GM19099 (cell line): Measurements from ENCODE around the gene GMCL1.
A peak's percentile ranks its signal among the peaks of the same experiment; 100 is the strongest.

Source experiments
- POLR2A ChIP-seq: IDR thresholded peaks from 3 replicates; pipeline ENCODE4 v1.6.1; 2011; ENCODE audit warnings: low read depth; ENCODE audit not compliant: insufficient read length; ENCODE audit errors: extremely low read depth

Gene GMCL1

DNA sequence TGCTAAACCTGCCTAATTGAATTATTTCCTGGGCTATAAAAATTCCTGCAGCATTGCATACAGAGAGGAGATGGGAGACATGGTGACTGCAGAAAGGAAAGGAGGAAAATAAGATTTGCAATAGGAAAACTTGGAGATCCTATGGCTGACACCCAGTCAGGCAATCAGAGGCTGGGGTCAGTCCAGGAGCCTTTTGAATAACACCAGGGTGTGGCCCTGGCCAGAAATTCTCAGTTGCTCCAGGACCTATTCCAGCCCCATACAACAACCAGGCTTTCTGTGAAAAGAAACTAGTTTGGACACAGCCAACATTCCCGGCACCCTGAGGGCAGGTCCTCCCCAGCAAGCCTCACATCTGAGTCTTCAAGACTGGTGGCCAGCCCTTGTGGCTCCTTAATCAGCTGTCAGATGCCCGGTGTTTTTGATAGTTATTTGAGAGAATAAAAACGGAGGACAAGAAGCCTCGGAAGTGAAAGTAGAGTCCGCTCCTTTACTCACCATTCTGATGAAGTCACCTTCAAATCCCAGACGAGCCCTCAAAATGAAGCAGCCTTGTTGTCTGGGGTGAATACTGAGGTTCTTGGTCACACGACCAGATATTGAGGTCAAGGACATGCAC is 31.1 kb upstream of the GMCL1 start:
- no peak for TF ChIP-seq POLR2A

DNA sequence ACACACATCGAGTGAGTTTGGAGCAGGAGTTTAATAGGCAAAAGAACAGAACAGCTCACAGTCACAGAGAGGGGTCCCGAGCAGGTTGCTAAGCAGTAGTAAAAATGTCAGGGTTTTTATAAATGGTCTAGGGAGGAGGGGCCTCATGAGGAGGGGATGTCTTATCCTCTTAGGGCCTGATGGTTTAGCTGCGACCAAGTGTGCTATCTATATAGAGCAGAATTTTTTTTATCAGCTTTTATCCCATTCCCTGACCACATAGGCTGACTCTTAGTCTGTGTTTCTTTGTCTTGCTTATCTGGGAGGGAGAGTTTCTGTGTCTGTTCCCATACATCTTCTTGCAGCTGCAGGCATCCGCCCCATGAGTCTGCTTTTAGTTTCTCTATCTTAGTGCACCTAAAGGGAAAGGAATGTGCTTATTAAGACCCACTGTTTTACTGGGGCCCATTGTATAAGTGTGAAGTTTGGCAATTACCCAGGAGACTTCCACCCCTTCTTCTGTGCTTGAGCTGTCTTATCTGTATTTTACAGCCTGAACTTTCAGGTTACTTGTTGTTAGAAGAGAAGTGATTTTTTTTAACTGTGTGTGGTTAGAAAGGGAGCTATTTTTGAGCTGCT is 30.4 kb upstream of the GMCL1 start:
- TF ChIP-seq POLR2A: peak; percentile 42

DNA sequence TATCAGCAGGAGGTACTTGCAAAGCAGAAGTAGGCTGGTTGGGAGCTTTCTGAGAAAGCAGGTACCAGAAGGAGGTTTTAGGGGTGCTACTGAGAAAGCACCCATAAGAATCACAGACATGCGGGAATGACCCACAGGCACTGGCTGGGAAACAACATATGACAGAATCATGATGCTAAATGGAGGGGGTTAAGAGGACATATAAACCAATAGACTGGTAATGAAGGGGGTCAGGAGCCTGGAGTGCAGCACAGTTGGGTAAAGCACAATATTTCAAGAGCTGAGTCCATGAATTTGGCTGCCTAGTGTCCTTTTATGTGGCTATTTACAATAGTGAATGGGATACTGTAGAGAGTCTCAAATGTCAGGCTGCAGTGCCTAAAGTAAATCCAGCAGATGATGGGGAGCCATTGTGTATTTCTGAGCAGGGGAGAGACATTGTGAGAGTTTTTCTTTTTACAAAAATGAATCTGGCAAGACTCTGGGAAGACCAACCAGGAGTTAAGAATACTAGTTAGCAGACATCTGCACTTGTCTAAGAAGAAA is 27.6 kb upstream of the GMCL1 start:
- TF ChIP-seq POLR2A: no peak

DNA sequence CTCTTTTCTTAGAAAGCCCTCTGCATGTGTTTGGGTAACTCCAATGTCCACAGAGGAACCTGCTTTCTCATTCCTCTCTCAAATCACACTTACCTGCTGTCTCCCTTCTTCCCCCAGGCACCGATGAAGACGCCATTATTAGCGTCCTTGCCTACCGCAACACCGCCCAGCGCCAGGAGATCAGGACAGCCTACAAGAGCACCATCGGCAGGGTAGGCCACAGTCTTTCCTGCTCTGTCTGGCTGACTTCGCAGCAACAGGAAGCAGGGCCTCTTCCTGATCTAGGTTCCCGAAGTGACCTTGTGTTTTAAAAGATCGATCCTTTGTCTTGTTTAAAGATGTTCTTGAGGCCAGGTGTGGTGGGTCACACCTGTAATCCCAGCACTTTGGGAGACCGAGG is 25.0 kb upstream of the GMCL1 start:
- no peak for TF ChIP-seq POLR2A

DNA sequence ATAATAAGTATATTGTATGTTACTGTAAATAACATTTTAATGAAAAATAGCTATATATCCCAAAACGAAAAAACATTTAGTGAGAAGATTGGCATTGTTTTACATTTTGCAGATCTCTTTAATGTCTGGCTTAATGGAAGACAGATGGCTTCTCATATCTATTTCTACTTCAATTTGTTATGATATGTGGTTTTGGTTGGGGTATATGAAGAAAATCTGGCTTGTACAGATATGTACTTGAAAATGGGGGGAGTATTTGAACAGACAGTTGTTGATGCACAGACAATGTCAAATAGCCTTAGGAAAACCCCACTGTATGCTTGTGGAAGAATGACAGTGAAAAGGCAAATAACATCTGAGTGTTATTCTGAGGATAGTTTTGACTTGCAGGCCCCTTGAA is 23.6 kb upstream of the GMCL1 start:
- no peak for TF ChIP-seq POLR2A

DNA sequence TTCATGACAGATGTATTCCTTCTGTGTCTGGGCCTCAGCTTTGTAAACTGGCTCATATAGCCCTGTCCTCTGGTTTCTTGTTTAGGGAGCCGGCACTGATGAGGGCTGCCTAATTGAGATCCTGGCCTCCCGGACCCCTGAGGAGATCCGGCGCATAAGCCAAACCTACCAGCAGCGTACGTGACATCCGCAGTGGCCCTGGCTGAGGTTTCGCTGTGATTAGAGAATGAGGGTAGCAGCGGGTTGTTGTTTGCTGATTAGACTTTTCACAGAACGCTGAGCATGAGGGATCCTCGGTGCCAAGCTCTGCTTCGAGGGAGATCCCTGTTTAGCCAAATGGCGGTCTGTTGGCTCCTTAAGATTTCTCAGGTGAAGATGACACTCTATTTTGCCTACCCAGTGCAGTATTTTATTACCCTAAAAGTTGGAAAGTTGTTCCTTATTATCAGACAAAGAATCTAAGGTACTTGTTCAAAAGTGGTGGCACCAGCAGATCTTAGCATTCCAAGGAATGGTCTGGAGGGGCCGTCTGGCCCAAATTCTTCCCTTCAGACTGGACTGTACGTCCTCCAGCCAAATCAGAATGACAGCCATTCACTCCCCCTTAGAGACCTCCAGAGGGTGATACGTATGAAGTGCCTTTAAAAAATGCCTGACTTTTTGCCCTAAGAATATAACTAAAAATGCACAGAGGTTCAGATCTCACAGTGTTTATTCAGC is 21.5 kb upstream of the GMCL1 start:
- no peak for TF ChIP-seq POLR2A

DNA sequence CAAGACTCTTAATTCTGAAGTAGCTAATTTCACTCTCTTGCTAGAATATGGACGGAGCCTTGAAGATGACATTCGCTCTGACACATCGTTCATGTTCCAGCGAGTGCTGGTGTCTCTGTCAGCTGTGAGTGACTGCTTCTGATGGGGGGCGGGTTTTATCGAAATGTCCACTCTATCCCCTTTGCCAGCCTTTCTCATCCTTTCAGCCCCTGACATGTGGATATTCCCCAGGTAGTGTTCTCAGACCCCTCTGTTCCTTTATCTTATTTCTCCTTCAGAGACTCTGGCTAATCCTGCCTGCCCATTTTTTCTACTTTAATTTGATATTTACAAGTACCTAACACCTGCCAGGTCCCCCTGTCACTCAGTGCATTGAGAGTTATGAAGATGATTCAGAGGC is 18.9 kb upstream of the GMCL1 start:
- no peak for TF ChIP-seq POLR2A

DNA sequence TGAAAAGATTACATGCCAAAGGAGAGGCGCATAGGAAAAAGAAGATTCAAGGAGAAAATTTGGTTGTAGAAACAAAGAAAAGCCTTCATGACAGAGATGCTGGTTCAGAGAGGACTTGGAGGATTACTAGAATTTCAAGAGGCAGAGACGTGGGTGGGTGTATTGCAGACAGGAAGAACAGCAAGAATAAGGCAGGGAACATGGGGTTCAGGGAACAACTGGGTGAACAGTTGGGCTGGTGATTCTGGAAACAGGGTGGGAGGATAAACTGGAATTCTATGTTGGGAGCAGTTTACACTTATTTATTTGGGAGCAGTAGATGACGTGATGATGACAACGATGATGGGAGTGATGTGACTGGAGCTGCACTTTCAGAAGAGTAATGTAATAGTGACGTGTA is 18.4 kb upstream of the GMCL1 start:
- no peak for TF ChIP-seq POLR2A

DNA sequence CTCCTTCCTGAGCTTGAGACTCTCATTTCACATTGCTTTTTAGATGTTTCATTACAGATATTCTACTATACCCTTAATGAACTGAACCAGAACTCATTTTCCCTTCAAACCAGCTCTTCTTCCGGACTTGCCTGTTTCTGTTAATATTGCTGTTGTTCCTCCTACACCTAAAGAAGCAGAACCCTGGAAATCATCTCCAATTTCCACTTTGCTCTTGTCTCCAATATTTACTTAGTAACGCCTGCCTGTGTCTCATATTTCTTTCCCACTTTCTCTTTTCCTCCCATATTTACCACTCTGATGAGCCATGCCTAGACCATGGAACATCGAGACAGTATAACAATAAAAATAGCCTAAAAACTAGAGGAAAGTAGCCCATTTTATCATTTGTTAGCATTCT is 17.9 kb upstream of the GMCL1 start:
- no peak for TF ChIP-seq POLR2A

DNA sequence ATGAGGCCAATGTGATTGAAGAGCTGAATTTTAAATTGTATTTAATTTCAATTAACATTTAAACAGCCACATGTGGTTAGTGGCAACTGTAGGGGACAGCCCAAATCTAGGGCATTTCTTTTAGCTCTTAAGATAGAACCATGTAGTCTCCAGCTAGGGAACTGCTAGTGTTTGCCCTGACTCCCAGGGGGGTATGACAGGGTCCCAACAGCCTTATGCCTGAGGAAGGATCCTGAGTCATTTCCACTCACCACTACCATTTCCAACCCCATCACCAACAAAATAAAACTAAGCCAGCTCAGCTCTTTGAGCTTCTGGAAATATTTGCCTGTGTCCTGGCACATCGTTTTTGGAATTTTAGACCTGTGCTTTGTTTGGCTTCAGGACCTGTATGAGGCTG is 13.7 kb upstream of the GMCL1 start:
- no peak for TF ChIP-seq POLR2A

DNA sequence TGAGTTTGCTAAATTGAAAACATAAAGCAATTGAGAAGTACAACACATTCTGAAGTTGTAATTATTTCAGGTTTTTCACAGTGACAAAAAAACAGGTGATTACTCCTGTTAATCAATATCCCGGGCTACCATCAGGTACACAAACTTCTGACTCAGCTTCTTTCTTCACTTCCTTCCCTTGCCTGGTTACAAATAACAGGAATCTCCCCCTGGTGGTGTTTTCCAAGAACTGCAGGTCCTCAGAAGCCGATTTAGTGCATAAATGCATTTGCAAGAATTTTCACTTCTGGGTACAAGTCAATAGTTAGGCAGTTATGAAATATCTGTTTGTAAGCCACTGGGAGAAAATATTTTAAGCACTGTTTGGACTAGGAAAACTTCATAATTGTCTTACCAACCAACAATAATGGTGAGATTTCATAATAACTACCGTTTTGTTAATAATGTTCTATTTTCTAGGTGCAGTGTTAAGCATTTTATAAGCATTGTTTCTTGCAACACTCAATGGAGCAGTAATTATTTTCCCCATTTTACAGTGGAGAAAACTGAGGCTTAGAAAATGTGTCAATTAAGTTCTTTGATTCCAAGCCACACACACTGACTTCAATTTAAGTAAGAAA is 12.4 kb upstream of the GMCL1 start:
- TF ChIP-seq POLR2A: no peak

DNA sequence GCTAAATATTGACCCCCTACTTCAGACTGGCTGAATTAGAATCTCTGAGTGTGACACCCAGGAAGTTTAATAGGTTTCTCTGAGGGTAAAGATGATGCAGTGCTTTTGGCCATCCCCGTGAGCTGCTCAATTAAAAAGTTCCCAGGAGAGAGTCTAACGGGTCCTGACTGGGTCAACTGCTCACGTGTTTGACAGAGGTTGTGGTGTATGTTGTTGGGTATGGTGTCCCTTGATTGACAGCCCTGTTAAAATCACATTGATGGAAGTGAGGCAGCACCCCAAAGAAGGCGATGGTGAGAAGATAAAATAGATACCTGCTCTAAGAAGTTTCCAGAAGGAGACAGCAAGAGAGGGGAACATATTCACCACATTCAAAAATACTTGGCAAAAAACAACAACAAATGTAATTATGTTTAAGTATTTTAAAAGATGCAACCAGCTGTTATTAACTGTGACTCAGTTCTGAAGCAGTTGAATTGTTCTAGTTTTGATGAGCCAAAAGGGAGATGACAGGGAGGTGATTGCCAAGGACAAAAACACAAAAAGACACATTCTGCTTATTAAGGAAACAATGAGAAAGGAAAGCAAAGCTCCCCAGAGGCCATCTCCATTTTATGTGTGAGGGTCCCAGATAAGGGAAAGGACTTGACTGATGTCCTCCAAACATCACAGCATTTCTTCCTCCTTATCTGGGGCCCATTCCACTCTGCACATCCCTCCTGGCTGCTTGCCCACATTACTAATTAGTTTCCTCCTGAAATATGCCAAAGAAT is 11.5 kb upstream of the GMCL1 start:
- no peak for TF ChIP-seq POLR2A

DNA sequence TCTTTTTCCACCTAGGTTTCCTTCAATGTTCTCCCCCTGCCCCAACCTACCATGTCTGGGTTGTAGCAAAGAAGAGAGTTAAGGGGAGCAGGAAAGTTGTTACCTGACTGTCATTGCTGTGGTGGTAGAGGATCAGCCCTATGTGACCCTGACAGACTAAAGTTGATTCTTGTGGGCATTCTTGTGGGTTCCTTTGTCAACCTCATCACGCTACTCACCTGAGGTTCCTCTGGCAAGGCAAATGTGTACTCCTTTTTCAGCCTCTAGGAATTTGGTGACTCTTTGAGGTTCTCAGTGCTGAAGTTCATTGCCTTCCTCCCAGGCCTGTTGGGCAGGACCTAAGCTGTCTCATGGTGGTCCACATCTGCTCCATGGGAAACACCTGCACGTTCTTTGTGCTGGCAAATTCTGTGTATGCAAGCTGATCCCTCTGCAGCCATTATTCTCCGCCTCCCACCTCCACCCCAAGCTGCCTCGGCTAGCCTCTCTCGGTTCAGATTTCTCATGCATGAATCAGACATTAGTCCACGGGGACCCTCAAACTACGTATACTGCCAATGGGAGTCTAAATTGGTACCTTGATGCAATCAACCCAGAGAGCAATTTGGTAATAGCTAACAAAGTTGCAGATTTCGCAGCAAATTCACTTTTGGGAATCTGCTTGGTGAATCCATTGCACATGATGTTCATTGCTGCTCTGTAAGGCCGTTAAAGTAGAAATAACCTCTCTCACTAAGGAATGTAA is 1.5 kb upstream of the GMCL1 start:
- no peak for TF ChIP-seq POLR2A

DNA sequence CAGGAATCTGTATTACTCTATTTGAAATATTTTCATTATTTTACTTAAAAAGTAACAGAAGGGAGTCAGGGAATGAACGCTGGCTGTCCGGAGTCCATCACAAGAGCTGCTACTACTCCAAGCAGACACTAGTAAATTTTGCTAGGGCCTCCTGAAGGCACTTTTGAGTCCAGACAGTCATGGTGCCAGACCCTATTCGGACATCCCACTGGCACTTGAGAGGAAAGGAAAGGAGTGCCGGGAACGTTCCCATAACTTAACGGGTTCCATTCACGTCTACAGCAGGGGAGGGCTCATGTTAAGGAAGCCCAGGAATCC is 563 bp upstream of the GMCL1 start:
- no peak for TF ChIP-seq POLR2A
